ENCODE results near the gene GRAMD2B.

The GRAMD2B gene

GRCh38 chr5:126483156-126483555 is 59.9 kb downstream of the GRAMD2B start:
- DNase-seq, result peak in 1 of 2 experiments; percentile 35

GRCh38 chr5:126484253-126484652 is 61.0 kb downstream of the GRAMD2B start:
- DNase-seq, result no peak

GRCh38 chr5:126486332-126486731 is 63.1 kb downstream of the GRAMD2B start:
- DNase-seq, result no peak

DNA sequence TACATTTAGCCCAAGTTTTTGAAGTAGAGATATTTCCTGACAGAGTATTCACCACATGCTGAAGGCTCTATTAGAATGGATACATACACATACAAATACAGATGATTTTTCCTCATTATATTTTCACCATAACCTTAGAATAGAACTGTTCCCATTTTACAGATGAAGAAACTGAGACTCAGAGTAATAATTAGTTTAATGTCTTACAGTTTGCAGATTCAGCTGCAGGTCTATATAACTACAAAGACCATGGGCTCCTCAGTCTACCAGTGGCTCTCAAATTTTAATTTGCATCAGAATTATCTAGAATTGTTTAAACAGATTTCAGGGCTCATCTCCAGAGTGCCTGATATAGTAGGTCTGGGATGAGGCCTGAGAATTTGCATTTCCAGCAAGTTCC is 64.4 kb downstream of the GRAMD2B start:
- no peak for DNase-seq

DNA sequence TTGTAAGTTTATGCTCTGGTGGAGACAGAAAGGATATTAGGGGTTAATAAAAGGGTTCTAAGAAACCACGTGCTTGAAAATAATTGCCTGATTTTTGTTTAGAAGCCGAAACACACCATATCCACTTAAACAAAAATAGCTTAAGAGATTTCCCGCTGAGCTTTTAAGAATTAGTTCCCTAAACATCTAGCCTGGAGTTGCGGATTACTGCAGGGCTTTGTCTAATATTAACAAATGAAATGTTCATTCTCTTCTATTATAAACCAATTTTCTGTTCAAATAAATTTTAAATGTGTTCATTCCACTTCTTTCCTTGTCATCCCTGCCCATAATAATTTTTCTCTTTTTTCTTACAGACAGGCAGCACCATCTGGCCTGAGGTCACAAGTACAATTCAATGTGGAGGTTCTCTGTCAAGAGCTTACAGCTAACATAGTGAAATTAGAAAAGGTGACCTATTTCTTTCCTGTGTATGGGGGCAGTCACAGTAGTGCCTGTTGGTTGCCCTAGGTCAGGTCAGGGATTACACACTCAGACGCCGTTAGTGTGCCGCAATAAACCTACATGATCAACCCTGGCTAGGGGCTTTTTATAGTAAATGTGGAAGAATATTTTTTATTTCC is 65.3 kb downstream of the GRAMD2B start:
- DNase-seq, result peak in 1 of 2 experiments; percentile 48

- DNase-seq, result no peak
Measured at GRCh38 chr5:126490167-126490940, 67.1 kb downstream of the GRAMD2B start.

DNA sequence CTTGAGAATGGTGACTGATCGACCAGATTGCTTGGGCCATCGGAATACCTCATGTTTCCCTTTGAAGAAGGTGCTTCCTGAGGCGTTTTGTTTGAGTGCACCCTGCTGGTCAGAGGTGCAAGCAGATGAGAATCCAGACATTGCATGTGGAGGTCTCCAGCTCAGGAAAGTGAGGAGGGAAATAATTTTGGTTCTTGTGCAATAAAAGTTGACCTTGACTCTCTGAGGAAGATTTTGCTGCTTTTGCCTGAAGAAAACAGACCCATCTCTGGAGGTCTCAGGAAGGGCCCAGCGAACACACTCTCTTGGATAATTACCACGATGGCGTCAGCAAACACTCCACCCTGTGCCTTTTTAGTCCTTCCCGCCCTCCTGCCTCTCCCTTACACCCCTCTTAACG is 69.7 kb downstream of the GRAMD2B start:
- DNase-seq, result peak in 1 of 2 experiments; percentile 20

DNA sequence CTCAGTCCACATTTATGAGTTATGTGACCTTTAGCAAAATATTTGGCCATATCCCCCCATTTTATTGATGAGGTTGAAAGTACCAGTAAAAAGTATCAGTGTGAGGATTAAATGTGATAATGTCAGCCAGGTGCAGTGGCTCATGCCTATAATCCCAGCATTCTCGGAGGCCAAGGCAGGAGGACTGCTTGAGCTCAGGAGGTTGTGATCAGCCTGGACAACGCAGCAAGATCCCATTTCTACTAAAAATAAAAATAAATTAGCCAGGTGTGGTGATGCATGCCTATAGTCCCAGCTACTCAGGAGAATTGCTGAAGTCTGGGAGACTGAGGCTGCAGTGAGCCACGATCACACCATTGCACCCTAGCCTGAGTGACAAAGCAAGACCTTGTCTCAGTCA is 71.2 kb downstream of the GRAMD2B start:
- no peak for DNase-seq

DNA sequence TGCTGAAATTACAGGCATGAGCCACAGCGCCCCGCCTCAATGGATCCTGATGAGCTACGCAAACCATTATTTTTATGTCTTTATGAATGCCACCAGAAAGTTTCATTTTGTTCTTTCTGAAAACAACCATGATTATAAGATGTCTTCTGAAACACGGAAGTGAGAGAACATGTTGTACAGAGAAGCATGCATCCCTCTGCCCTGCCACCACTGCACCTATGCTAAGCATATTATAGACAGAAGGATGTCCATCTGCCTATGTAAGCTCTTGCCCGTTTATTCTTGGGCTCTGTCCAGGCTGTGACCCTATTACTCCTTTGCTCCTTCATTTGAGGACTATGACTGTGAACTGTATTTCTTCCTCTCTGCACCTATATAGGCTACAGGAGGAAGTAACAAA is 74.3 kb downstream of the GRAMD2B start:
- no peak for DNase-seq

DNA sequence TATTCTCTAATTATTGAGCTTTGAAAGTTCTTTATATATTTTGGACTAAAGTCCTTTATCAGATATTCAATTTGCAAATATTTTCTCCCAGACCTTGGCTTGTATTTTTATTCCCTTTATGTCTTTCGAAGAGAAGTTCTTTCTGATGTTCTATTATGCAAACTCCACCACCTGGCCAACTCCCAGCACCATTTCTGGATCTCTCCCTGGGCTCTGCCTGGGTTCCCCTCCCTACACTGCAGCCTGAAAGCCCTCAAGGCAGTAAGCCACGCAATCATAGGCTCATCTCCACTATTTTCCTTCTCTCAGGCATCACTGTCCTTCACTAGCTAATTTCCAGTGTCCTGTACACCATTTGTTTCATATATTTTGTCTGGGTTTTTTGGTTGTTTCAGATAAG is 76.1 kb downstream of the GRAMD2B start:
- no peak for DNase-seq

DNA sequence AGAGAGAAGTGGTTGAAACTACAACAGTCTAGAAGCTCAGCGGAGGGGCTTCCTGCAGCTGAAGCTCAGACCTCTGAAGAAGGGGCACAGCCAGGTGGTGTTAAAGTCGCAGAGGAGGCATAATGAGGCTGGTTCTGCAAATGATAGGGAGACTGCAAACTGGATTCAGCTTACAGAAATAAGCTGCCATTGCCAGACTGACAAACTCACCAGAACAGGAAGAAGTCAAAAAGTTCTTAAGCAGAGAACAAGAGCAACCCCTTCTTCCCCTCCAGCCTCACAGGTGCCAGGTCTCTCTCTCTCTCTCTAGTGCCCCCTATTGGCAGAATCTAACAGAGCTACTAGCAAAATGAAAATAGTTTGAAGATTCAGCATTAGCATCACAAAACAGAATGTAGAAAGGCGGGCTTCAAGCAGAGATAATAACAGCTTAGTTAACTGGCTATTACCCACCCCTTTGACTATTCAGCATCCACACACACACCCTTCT is 76.7 kb downstream of the GRAMD2B start:
- DNase-seq, result peak in 1 of 2 experiments; percentile 10

- DNase-seq, result no peak
Measured at GRCh38 chr5:126501448-126501847, 78.2 kb downstream of the GRAMD2B start.

DNA sequence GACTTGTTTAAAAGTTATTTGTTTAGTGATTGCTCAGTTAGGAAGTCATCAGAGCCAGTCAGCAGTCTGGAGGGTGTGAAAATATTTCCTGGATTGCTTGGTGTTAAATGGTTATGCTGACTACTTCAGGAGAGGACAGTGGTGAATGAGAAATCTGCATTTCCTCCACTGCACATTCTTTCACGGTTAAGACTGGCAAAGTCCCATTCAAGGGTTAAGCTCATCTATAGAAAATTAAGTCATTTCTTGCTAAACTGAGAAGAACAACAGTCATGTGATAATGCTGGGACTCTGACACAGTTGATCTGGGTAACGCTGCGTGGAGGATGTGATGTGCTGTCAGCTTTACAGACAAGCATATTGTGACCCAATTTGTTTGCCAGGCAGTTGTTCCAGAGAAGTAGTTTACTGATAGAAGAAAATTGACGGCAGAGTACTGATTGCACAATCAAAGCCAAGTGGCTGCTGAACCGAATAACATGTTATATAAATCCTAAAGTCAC is 80.4 kb downstream of the GRAMD2B start:
- no peak for DNase-seq

DNA sequence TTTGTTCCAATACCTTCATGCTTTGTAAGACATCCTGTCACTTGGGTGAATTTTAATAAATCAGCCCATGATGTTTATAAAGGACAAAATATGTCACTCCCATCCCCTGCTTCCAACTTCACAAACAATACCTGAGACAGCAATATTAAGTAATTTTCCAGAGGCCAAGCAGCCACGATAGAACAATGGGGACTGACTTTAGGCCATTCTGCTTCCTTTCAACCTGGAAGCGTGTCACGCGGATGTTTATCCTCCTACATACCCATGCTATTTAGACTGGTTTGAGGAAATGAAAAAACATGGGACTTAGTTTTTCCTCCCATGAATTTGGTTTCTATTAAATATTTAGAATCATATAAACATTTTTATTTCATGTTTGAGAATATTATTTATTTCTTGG is 82.9 kb downstream of the GRAMD2B start:
- DNase-seq, result no peak

- no peak for DNase-seq
Measured at GRCh38 chr5:126508251-126508961, 85.2 kb downstream of the GRAMD2B start.

GRCh38 chr5:126508962-126509279 is 85.7 kb downstream of the GRAMD2B start:
- DNase-seq, result no peak

GRCh38 chr5:126509339-126509738 is 86.1 kb downstream of the GRAMD2B start:
- DNase-seq, result no peak

DNA sequence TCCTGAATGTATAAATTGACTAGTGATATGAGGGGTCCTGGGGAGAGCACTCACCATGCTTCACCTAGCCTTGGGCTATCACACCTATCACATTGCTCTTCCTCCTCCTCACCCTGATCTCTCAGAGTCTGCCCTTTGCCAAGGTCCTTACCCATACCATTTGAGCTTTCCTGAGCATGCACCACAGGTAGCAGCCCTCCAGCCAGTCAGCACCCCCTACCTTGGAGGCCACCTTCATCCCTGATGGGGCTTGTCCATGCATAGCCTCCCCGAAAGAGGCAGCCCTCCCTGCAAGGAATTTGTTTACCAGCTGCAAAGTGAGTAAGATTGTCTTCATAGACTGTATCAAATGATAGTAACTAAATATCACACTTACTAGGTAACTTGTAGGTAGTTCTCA is 88.8 kb downstream of the GRAMD2B start:
- DNase-seq, result no peak

GRCh38 chr5:126512451-126512850 is 89.2 kb downstream of the GRAMD2B start:
- no peak for DNase-seq

DNA sequence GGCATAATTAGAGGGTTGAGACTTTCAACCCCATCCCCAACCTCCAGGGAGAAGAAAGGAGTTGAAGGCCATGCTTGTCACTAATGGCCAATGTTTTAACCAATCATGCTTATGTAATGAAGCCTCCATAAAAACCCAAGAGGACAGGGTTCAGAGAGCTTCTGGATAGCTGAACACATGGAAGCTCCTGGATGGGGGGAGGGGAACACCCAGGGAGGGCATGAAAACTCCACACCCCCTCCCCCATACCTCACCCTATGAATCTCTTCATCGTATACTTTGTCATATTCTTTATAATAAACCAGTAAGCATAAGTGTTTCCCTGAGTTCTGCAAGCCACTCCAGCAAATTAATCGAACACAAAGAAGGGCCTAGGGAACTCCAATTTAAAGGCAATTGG is 90.1 kb downstream of the GRAMD2B start:
- no peak for DNase-seq

GRCh38 chr5:126513703-126514102 is 90.5 kb downstream of the GRAMD2B start:
- no peak for DNase-seq

DNA sequence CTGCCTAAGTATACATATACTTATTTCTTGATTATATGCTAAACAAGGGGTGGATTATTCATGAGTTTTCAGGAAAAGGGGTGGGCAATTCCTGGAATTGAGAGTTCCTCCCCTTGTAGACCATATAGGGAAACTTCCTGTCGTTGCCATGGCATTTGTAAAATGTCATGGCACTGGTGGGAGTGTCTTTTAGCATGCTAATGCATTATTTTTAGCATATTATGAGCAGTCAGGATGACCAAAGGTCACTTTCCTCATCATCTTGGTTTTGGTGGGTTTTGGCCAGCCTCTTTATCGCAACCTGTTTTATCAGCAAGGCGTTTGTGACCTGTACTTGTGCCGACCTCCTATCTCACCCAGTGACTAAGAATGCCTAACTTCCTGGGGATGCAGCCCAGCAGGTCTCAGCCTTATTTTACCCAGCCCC is 90.9 kb downstream of the GRAMD2B start:
- DNase-seq, result no peak

- no peak for DNase-seq
Measured at GRCh38 chr5:126514558-126515141, 91.4 kb downstream of the GRAMD2B start.

All from NCI-H524 (cell line).